GM23338 (cell line): ENCODE measurements around the gene VIPAS39.

ENCODE experiments used
- CREB1 ChIP-seq: fragments of 250-450 bp; sonication (Bioruptor Pico); IDR thresholded peaks from 2 replicates; pipeline ENCODE4 v1.5.0; 2020; ENCODE audit warnings: low read depth, mild to moderate bottlenecking, moderate library complexity
- CTCF ChIP-seq, 2 experiments: fragments of 200-600 bp in 1 of 2; sonication (generic) in 1 of 2; conservative IDR thresholded peaks; 2 replicates each; pipeline versions ENCODE4 v1.5.1 to v1.6.1; 2016 to 2017; ENCODE audit warnings: antibody characterized with exemption in 2 of 2, low read depth in 2 of 2, mild to moderate bottlenecking in 2 of 2, moderate library complexity in 1 of 2
- EZH2 ChIP-seq: fragments of 200-600 bp; sonication (generic); IDR thresholded peaks from one replicate; pipeline ENCODE4 v1.8.0; 2017; ENCODE audit warnings: antibody characterized with exemption, mild to moderate bottlenecking, low read depth; ENCODE audit not compliant: unreplicated experiment
- EZH2phosphoT487 ChIP-seq: fragments of 200-600 bp; sonication (generic); IDR thresholded peaks from one replicate; pipeline ENCODE4 v1.8.1; 2018; ENCODE audit warnings: antibody characterized with exemption; ENCODE audit not compliant: unreplicated experiment
- JUNB ChIP-seq: IDR thresholded peaks from one replicate; pipeline ENCODE4 v1.6.1; 2016; ENCODE audit warnings: antibody characterized with exemption; ENCODE audit not compliant: unreplicated experiment
- NANOG ChIP-seq: IDR thresholded peaks from 2 replicates; pipeline ENCODE4 v1.6.1; 2016; ENCODE audit warnings: antibody characterized with exemption, borderline replicate concordance
- POLR2AphosphoS5 ChIP-seq: IDR thresholded peaks from 2 replicates; pipeline ENCODE4 v1.6.1; 2016; ENCODE audit warnings: antibody characterized with exemption, low read depth
- REST ChIP-seq: IDR thresholded peaks from one replicate; pipeline ENCODE4 v1.6.1; 2018; ENCODE audit warnings: antibody characterized with exemption; ENCODE audit not compliant: unreplicated experiment
- ZNF114 ChIP-seq: fragments of 250-450 bp; sonication (Bioruptor Pico); IDR thresholded peaks from 2 replicates; pipeline ENCODE4 v1.5.0; 2020; ENCODE audit warnings: mild to moderate bottlenecking, moderate library complexity

DNA sequence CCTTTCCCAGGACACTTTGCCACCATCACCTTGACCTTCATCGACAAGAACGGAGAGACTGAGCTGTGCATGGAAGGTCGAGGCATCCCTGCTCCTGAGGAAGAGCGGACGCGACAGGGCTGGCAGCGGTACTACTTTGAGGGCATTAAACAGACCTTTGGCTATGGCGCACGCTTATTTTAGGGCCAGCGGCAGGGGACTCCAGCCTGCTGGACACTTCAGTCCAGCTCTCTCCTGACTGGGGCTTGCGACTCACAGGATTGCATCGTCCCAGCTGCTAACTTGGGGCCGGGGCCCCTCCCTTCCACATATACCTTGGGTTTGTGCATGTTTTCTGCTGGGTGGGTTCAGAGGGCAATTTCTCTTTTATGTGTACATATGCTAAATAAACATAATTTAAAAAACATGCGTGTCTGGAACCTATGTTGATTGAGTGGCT, 11.7 kb upstream of the VIPAS39 start:
- TF ChIP-seq NANOG (no peak), CTCF (conservative IDR thresholded peaks at IDR 0.05; ENCODE audit: low read depth in 2 of 2) (no peak), REST (no peak), EZH2 (no peak), ZNF114 (no peak), EZH2phosphoT487 (no peak), POLR2AphosphoS5 (no peak), CREB1 (CRISPR knock-in tag) (no peak), JUNB (no peak)
